GM10266 (cell line): ENCODE results near the gene GIPC2.
"Not testable (repeated sequence)": the region's sequence is repeated elsewhere in the genome, so short reads cannot be mapped to it uniquely, and the experiment has no call there.

ENCODE experiments used
- DNase-seq: peaks from one replicate; pipeline ENCODE4 v3.0.0; 2012; ENCODE audit errors: extremely low spot score
- TF ChIP-seq, protein P1 (sequence below): IDR thresholded peaks from 2 replicates; pipeline ENCODE4 v1.5.1; 2012; ENCODE audit warnings: mild to moderate bottlenecking, low read depth; ENCODE audit not compliant: control insufficient read depth, insufficient read depth; ENCODE audit errors: missing control alignments

GIPC2 gene

DNA sequence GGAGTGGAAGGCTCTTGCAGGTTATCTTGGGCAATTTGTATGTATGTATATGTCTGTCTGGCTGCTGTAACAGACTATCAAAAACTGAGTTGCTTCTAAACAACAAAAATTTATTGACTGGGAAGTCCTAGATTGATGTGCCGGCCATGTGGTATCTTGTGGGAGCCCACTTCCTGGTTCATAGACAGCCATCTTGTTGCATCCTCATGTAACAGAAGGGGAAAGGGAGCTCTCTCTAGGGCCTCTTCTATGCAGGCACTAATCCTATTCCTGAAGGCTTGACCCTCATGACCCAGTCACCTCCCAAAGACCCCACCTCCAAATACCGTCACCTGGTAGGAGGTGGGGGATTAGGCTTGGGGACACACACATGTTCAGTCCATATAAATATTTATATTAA, 9.2 kb downstream of the GIPC2 start:
- DNase-seq, result no peak
- TF ChIP-seq, protein P1, sequence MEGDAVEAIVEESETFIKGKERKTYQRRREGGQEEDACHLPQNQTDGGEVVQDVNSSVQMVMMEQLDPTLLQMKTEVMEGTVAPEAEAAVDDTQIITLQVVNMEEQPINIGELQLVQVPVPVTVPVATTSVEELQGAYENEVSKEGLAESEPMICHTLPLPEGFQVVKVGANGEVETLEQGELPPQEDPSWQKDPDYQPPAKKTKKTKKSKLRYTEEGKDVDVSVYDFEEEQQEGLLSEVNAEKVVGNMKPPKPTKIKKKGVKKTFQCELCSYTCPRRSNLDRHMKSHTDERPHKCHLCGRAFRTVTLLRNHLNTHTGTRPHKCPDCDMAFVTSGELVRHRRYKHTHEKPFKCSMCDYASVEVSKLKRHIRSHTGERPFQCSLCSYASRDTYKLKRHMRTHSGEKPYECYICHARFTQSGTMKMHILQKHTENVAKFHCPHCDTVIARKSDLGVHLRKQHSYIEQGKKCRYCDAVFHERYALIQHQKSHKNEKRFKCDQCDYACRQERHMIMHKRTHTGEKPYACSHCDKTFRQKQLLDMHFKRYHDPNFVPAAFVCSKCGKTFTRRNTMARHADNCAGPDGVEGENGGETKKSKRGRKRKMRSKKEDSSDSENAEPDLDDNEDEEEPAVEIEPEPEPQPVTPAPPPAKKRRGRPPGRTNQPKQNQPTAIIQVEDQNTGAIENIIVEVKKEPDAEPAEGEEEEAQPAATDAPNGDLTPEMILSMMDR, result no peak

DNA sequence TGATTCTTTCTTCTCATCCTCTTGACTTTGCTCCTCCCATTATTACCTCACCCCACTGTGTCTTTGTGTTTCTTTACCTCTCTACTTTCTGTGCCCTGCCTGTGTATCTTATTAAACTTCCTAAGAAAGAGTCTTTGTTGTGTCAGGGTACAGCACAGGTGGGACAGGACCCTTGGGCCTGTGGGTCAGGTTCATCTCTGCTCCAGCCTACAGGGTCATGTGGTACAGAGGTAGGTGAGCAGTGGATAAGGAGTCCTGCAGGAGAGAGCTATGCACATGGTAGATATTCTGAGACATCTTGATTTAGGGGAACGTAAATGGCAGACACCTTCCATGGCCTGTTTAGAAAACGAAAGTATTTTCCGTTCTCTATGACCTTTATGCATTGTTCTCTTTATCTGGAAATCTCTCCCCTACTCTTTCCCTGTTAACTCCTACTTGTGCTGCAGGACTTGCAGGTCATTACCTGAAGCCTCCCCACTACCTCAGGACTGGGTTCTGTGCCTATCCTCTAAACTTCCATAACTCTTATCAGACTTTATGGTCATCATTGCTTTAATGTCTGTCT, 9.9 kb downstream of the GIPC2 start:
- DNase-seq, result no peak
- TF ChIP-seq, protein P1, result no peak

DNA sequence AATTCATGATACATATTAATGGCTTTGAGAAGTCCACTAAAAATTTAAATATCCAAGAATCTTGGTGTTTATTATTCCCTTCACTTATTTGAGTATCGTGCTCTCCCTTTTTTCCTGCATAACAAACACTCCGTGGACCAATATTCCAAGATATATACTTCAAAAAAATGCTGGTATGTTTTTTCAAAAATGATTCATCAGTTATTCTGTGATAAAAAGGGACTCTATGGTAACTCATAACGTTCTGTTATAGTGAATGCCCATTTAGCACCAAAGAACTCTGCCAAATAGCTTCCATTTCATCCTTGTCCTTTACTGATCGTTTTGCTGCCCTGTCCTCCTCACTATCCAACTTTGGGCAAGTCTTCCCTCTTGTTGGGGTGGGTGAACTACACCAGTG, 12.9 kb downstream of the GIPC2 start:
- no peak for DNase-seq
- TF ChIP-seq, protein P1, result no peak

DNA sequence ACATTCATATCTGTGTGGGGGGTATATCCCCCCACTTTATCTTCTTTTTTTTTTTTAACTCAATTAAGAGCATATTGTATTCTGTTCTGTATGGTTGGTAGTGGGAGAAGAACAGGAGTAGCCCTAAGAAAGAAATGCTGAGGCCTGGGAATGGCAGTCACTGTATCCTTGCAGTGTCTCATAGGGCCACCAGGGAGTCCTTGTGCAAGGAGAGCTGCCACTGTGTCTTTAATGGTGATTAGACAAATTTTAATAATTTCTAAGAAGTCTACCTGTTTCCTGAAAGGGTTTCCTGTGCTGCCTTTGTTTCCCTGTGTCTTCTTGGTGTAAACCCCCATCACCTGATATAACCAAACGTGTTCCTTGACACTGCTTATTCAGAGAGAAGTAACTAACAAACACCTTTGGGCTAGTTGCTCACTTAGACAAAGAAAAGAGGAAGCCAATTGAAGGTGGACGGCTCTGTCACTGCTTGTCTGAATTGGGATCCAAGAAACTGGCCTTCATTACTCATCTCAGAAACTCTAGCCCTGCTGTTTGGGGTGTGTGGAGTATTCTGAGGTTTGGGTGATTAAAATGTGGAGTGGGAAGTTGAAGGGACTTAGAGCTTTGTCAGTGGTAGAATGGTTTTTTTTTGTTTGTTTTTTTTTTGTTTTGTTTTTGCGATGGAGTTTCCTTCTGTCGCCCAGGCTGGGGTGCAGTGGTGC, 15.2 kb downstream of the GIPC2 start:
- TF ChIP-seq, protein P1, result no peak
- no peak for DNase-seq

DNA sequence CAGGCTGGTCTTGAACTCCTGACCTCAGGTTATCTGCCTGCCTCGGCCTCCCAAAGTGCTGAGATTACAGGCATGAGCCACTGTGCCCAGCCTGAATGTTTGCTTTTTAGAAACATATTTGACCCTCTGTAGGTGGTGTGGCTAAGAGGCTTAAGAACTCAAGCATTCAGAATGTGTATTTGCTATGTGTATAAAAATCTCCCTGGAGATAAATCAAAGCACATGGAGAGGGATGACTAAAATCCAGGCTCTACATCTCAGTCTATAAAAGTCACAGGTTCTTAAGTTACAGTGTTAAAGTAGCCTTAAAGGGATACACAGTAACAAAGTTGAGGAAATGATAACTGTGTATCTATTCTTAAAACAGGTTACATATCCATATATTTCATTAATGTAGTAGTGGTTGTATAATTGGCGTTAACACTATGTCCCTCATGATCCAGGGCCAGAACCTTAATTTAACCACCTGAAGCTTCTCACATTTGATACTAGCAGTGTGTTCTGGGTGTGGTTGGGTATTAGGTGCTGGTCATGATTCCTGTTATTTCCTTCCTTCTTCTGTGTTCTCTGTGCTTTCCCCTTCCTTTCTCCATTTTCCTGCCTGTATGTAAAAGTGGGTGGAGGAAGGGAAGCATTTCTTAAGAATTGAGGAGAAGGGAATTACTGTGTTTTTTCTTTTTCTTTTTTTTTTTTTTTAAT, 16.2 kb downstream of the GIPC2 start:
- no peak for DNase-seq
- TF ChIP-seq, protein P1, result no peak

DNA sequence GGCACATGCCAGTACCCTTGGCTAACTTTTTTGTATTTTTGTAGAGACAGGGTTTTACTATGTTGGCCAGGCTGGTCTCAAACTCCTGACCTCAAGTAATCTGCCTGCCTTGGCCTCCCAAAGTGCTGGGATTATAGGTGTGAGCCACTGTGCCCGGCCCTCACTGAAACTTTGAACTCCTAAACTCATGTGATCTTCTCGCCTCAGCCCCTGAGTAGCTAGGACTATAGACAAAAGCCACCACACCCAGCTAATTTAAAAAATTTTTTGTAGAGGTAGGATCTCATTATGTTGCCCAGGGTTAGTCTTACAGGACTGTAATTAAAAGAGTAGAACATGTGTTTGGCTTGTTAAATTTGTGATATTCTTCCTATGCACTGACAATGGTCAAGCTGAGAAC, 19.1 kb downstream of the GIPC2 start:
- DNase-seq, result not testable (repeated sequence)

DNA sequence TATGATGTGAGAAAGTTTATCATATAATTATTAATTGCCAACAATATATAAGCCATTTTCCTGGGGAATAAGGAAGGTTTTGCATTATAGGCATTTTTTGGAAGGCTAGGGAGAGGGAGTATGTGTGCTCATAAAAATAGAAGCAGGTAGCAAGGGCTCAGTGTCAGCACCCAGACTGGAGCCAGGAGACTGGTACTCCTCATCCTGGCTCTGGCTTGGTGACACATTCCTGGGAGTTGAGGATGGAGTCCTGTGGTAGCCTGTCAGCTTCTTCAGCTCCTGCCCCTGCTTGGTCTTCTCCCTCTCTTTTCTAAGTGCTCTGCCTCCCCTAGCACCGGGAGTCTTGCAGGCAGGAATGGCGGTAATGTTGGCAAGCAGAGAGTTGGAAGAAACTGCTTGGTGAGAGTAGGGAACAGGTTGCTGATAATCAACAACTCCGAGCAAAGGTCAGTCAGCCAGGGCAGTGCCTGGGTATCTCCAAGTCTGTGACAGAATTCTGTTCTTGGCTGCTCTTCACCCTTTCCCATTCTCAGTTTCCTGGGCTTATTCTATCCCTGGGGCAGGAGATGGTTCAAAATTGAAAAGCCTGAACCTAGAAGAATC, 23.0 kb downstream of the GIPC2 start:
- TF ChIP-seq, protein P1, result no peak
- no peak for DNase-seq
